GM23338 (cell line): ENCODE measurements around the gene DIAPH3.

Experiments
- EZH2 ChIP-seq: fragments of 200-600 bp; sonication (generic); IDR thresholded peaks from one replicate; pipeline ENCODE4 v1.8.0; 2017; ENCODE audit warnings: antibody characterized with exemption, mild to moderate bottlenecking, low read depth; ENCODE audit not compliant: unreplicated experiment
- EZH2phosphoT487 ChIP-seq: fragments of 200-600 bp; sonication (generic); IDR thresholded peaks from one replicate; pipeline ENCODE4 v1.8.1; 2018; ENCODE audit warnings: antibody characterized with exemption; ENCODE audit not compliant: unreplicated experiment
- NANOG ChIP-seq: IDR thresholded peaks from 2 replicates; pipeline ENCODE4 v1.6.1; 2016; ENCODE audit warnings: antibody characterized with exemption, borderline replicate concordance
- POLR2AphosphoS5 ChIP-seq: IDR thresholded peaks from 2 replicates; pipeline ENCODE4 v1.6.1; 2016; ENCODE audit warnings: antibody characterized with exemption, low read depth
- STAT1 ChIP-seq: IDR thresholded peaks from one replicate; pipeline ENCODE4 v1.6.1; 2016; ENCODE audit warnings: antibody characterized with exemption; ENCODE audit not compliant: unreplicated experiment
- ZNF331 ChIP-seq: fragments of 250-450 bp; sonication (Bioruptor Pico); IDR thresholded peaks from 2 replicates; pipeline ENCODE4 v1.5.0; 2020; ENCODE audit warnings: low read depth, mild to moderate bottlenecking, moderate library complexity
- TF ChIP-seq, protein P1 (sequence below), 2 experiments: fragments of 200-600 bp in 1 of 2; sonication (generic) in 1 of 2; conservative IDR thresholded peaks; 2 replicates each; pipeline versions ENCODE4 v1.5.1 to v1.6.1; 2016 to 2017; ENCODE audit warnings: antibody characterized with exemption in 2 of 2, low read depth in 2 of 2, mild to moderate bottlenecking in 2 of 2, moderate library complexity in 1 of 2
- TF ChIP-seq, protein P2 (sequence below): IDR thresholded peaks from 2 replicates; pipeline ENCODE4 v1.6.1; 2016; ENCODE audit warnings: antibody characterized with exemption
- TF ChIP-seq, protein P3 (sequence below): IDR thresholded peaks from one replicate; pipeline ENCODE4 v1.6.1; 2018; ENCODE audit warnings: antibody characterized with exemption; ENCODE audit not compliant: unreplicated experiment

DNA sequence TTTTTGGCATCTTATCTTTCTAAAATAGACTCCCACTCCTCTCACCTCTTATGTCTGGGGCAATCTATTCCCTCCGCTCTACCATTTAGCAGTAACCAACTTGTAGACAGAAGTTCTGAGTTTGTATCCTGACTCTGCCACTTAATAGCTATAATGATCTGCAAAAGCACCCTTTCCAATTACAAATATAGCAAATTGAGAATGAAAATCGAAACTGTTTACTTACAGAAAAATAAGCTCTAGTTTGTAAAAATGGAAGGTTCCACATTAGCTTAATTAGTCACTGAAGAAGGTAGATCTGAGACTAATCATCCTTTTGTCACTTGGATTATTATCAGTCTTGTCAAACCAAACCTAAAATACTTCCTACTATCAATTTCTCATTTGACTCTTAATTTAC lies 409.3 kb downstream of the DIAPH3 start:
- TF ChIP-seq, protein P1, sequence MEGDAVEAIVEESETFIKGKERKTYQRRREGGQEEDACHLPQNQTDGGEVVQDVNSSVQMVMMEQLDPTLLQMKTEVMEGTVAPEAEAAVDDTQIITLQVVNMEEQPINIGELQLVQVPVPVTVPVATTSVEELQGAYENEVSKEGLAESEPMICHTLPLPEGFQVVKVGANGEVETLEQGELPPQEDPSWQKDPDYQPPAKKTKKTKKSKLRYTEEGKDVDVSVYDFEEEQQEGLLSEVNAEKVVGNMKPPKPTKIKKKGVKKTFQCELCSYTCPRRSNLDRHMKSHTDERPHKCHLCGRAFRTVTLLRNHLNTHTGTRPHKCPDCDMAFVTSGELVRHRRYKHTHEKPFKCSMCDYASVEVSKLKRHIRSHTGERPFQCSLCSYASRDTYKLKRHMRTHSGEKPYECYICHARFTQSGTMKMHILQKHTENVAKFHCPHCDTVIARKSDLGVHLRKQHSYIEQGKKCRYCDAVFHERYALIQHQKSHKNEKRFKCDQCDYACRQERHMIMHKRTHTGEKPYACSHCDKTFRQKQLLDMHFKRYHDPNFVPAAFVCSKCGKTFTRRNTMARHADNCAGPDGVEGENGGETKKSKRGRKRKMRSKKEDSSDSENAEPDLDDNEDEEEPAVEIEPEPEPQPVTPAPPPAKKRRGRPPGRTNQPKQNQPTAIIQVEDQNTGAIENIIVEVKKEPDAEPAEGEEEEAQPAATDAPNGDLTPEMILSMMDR (conservative IDR thresholded peaks at IDR 0.05; ENCODE audit: low read depth in 2 of 2), result no peak
- no peak for TF ChIP-seq EZH2
- no peak for TF ChIP-seq ZNF331 (CRISPR knock-in tag)
- TF ChIP-seq NANOG, result no peak
- TF ChIP-seq, protein P2, sequence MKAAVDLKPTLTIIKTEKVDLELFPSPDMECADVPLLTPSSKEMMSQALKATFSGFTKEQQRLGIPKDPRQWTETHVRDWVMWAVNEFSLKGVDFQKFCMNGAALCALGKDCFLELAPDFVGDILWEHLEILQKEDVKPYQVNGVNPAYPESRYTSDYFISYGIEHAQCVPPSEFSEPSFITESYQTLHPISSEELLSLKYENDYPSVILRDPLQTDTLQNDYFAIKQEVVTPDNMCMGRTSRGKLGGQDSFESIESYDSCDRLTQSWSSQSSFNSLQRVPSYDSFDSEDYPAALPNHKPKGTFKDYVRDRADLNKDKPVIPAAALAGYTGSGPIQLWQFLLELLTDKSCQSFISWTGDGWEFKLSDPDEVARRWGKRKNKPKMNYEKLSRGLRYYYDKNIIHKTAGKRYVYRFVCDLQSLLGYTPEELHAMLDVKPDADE, result no peak
- no peak for TF ChIP-seq STAT1
- TF ChIP-seq POLR2AphosphoS5, result no peak
- no peak for TF ChIP-seq EZH2phosphoT487
- TF ChIP-seq, protein P3, sequence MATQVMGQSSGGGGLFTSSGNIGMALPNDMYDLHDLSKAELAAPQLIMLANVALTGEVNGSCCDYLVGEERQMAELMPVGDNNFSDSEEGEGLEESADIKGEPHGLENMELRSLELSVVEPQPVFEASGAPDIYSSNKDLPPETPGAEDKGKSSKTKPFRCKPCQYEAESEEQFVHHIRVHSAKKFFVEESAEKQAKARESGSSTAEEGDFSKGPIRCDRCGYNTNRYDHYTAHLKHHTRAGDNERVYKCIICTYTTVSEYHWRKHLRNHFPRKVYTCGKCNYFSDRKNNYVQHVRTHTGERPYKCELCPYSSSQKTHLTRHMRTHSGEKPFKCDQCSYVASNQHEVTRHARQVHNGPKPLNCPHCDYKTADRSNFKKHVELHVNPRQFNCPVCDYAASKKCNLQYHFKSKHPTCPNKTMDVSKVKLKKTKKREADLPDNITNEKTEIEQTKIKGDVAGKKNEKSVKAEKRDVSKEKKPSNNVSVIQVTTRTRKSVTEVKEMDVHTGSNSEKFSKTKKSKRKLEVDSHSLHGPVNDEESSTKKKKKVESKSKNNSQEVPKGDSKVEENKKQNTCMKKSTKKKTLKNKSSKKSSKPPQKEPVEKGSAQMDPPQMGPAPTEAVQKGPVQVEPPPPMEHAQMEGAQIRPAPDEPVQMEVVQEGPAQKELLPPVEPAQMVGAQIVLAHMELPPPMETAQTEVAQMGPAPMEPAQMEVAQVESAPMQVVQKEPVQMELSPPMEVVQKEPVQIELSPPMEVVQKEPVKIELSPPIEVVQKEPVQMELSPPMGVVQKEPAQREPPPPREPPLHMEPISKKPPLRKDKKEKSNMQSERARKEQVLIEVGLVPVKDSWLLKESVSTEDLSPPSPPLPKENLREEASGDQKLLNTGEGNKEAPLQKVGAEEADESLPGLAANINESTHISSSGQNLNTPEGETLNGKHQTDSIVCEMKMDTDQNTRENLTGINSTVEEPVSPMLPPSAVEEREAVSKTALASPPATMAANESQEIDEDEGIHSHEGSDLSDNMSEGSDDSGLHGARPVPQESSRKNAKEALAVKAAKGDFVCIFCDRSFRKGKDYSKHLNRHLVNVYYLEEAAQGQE, result no peak
